ENCODE measurements around the gene TPBG. TPM values are rescaled to one million over a fixed set of nuclear protein-coding genes. Genes with fewer than 3 reads are reported as not detected.

The TPBG gene
- total and polyA plus RNA-seq, 12 donors: 1.4 to 3.5 (median 2.1) TPM

GRCh38 chr6:82348130-82348529 is 15.5 kb upstream of the TPBG start:
- H3K27ac ChIP-seq: no peak overlapping the region
- no peak for ATAC-seq
- H3K4me1 ChIP-seq: no peaks in the 10 kb centered on the region
- no peak for DNase-seq
- intact Hi-C loops (cut with DNase I): loop anchor here in 1 of 10 donors (10.0 kb wide), 1 partner anchor 297 kb away; no protein-coding TSS in a partner anchor
- 85 to 88% methylated on average over 6 of the region's 6 CpGs for WGBS, 2 donors
- peaks cover 0 to 13% (median 0%) of the 10 kb centered on the region in 7 donors for H3K27me3 ChIP-seq
- no peak for TF ChIP-seq CTCF (IDR thresholded peaks at IDR 0.05)
- H3K36me3 ChIP-seq: no peaks in the 10 kb centered on the region
- no peak overlapping the region for H3K4me3 ChIP-seq
- peaks cover 0 to 17% (median 12%) of the 10 kb centered on the region in 11 donors for H3K9me3 ChIP-seq

- WGBS, 2 donors: 77 to 88% methylated on average over 2 of the region's 2 CpGs
- ATAC-seq (no peak), DNase-seq (no peak)
- H3K4me3 ChIP-seq: no peak overlapping the region
- H3K4me1 ChIP-seq: no peaks in the 10 kb centered on the region
- H3K36me3 ChIP-seq: no peaks in the 10 kb centered on the region
- TF ChIP-seq CTCF (IDR thresholded peaks at IDR 0.05): no peak
- H3K27me3 ChIP-seq: peaks cover 0 to 23% (median 0%) of the 10 kb centered on the region in 7 donors
- intact Hi-C loops (cut with DNase I): no loop called here
- no peak overlapping the region for H3K27ac ChIP-seq
- no peaks in the 10 kb centered on the region for H3K9me3 ChIP-seq
Measured at GRCh38 chr6:82353848-82354247, 9.8 kb upstream of the TPBG start.

- H3K27ac ChIP-seq: no peak overlapping the region
- peaks cover 0 to 26% (median 13%) of the 10 kb centered on the region in 9 donors for H3K4me1 ChIP-seq
- no peak overlapping the region for H3K4me3 ChIP-seq
- H3K27me3 ChIP-seq: peaks cover 0 to 54% (median 41%) of the 10 kb centered on the region in 7 donors
- ATAC-seq (no peak), DNase-seq (no peak)
- intact Hi-C loops (cut with DNase I): loop anchor here in 1 of 10 donors (10.0 kb wide), 1 partner anchor 694 kb away; no protein-coding TSS in a partner anchor
- H3K9me3 ChIP-seq: no peaks in the 10 kb centered on the region
- no peak for TF ChIP-seq CTCF (IDR thresholded peaks at IDR 0.05)
- H3K36me3 ChIP-seq: no peaks in the 10 kb centered on the region
- 49 to 56% methylated on average over 2 of the region's 2 CpGs for WGBS, 2 donors
Measured at GRCh38 chr6:82360552-82360951, 3.1 kb upstream of the TPBG start.

- DNase-seq (no peak), ATAC-seq (no peak)
- TF ChIP-seq CTCF (IDR thresholded peaks at IDR 0.05): no peak
- no peak overlapping the region for H3K27ac ChIP-seq
- H3K9me3 ChIP-seq: no peaks in the 10 kb centered on the region
- H3K4me3 ChIP-seq: no peak overlapping the region
- intact Hi-C loops (cut with DNase I): loop anchor here in 1 of 10 donors (10.0 kb wide), 1 partner anchor 693 kb away; no protein-coding TSS in a partner anchor
- peaks cover 0 to 4% (median 0%) of the 10 kb centered on the region in 9 donors for H3K36me3 ChIP-seq
- H3K27me3 ChIP-seq: peaks cover 0 to 65% (median 45%) of the 10 kb centered on the region in 7 donors
- peaks cover 0 to 27% (median 13%) of the 10 kb centered on the region in 9 donors for H3K4me1 ChIP-seq
- 79 to 87% methylated on average over 3 of the region's 3 CpGs for WGBS, 2 donors
Measured at GRCh38 chr6:82361631-82362030, 2.0 kb upstream of the TPBG start.
